ENCODE measurements around the gene ACSM2A. TPM values are rescaled to one million over a fixed set of nuclear protein-coding genes. Genes with fewer than 3 reads are reported as not detected.
"Not testable (repeated sequence)": the region's sequence is repeated elsewhere in the genome, so short reads cannot be mapped to it uniquely, and the experiment has no call there.

ACSM2A gene
- total RNA-seq, 1 donor from 2014 or later, result not detected

DNA sequence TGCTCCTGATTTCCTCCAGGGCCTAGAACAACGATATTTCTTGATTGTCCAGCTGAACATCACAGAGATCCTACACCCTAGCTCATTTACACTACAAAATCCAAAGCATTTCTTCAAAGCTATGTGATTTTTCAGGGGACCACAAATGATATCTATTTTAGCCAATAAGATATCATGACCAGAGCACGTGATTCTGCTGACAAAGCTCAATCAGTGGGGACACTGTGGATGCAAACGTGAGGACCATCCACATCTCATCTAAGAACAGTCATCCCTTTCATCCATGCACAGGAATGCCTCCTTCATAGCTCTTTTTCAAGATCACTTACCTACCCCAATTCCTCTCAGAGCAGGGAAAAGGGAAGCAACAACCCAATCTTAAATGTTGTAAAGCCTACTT is 67.9 kb downstream of the ACSM2A start:
- ATAC-seq (ENCODE audit: low read depth), result no peak
- DNase-seq, result no peak
- CTCF ChIA-PET, result no interaction called here
- H3K27ac Mint-ChIP-seq, result no peak overlapping the region
- no peaks in the 10 kb centered on the region for H3K4me1 Mint-ChIP-seq
- intact Hi-C loops (cut with micrococcal nuclease), result no loop called here
- POLR2A ChIA-PET, result no interaction called here
- peaks cover 8% of the 10 kb centered on the region for H3K27me3 Mint-ChIP-seq
- TF ChIP-seq, protein P1, sequence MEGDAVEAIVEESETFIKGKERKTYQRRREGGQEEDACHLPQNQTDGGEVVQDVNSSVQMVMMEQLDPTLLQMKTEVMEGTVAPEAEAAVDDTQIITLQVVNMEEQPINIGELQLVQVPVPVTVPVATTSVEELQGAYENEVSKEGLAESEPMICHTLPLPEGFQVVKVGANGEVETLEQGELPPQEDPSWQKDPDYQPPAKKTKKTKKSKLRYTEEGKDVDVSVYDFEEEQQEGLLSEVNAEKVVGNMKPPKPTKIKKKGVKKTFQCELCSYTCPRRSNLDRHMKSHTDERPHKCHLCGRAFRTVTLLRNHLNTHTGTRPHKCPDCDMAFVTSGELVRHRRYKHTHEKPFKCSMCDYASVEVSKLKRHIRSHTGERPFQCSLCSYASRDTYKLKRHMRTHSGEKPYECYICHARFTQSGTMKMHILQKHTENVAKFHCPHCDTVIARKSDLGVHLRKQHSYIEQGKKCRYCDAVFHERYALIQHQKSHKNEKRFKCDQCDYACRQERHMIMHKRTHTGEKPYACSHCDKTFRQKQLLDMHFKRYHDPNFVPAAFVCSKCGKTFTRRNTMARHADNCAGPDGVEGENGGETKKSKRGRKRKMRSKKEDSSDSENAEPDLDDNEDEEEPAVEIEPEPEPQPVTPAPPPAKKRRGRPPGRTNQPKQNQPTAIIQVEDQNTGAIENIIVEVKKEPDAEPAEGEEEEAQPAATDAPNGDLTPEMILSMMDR (IDR thresholded peaks at IDR 0.05), result no peak
- no peak overlapping the region for H3K4me3 Mint-ChIP-seq
- H3K9me3 Mint-ChIP-seq, result peaks cover 7% of the 10 kb centered on the region
- no peaks in the 10 kb centered on the region for H3K36me3 Mint-ChIP-seq (ENCODE audit: low read depth)

DNA sequence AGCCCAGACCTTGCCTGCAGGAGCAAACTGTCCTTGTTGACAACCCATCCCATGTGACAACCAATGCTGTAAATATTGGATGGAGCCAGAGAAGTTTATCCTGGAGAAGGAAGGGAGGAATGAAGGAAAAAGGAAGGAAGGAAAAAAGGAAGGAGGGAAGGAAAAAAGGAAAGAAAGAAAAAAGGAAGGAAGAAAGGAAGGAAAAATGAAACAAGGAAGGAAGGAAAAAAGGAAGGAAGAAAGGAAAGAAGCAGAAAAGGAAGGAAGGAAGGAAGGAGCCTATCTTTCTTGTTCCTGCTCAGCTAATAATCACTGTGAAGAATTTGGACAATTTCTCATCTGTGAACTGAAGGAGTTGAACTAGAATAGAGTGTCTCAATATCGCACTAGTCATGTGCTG is 68.8 kb downstream of the ACSM2A start:
- Mint-ChIP-seq H3K4me1 (no peaks in the 10 kb centered on the region), H3K36me3 (ENCODE audit: low read depth) (no peaks in the 10 kb centered on the region), H3K4me3 (no peak overlapping the region), H3K27me3 (peaks cover 8% of the 10 kb centered on the region), H3K9me3 (peaks cover 2% of the 10 kb centered on the region), H3K27ac (no peak overlapping the region)
- intact Hi-C loops (cut with micrococcal nuclease), result no loop called here
- ATAC-seq (ENCODE audit: low read depth) (no peak), DNase-seq (no peak)
- TF ChIP-seq, protein P1 (IDR thresholded peaks at IDR 0.05), result no peak
- POLR2A ChIA-PET, result no interaction called here
- CTCF ChIA-PET, result no interaction called here

DNA sequence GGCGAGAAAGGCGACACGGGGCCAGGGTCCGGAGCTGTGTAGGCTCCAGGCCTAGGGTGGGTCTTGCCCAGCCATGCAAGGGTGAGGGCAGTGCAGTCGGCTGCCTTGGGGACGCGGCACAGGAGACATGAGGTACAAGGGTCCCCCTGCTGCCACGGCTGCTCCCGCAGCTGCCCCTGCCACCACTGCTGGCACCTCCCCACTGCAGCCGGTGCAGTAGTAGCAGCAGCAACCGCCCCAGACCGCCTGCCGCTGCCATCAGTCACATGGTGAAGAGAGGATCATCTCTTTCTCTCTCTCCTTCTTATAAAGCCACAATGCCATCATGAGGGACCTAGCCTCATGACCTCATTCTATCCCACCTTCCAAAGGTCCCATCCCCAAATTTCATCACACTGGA is 80.5 kb downstream of the ACSM2A start:
- H3K9me3 Mint-ChIP-seq; H3K4me3 Mint-ChIP-seq; DNase-seq; H3K27ac Mint-ChIP-seq; CTCF ChIA-PET; H3K4me1 Mint-ChIP-seq; H3K27me3 Mint-ChIP-seq; intact Hi-C loops (cut with micrococcal nuclease); H3K36me3 Mint-ChIP-seq (ENCODE audit: low read depth); POLR2A ChIA-PET; ATAC-seq (ENCODE audit: low read depth): not testable (repeated sequence)

DNA sequence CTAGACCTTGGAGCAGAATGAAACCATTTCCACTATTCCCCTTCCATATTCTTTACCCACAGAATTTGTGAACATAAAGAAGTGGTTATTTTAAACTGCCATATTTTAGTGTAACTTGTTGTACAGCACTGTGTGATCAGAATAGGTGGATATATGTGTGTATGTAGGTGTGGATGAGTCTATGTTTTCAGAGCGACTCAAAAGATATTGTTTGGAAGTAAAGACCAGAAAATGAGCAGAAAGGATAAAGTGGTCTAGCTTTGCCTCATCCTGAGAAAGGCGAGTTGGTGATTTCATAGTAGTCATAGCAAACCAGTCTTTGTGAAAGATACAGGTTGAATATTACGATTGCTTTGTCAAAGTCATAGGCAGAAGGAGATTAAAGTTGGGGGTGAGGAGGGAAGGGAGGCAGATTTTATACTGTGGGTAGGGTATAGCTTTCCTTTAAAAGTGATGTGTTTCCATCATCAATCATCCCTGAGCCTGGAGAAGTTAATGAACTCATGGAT is 81.0 kb downstream of the ACSM2A start:
- H3K9me3 Mint-ChIP-seq, result not testable (repeated sequence)

DNA sequence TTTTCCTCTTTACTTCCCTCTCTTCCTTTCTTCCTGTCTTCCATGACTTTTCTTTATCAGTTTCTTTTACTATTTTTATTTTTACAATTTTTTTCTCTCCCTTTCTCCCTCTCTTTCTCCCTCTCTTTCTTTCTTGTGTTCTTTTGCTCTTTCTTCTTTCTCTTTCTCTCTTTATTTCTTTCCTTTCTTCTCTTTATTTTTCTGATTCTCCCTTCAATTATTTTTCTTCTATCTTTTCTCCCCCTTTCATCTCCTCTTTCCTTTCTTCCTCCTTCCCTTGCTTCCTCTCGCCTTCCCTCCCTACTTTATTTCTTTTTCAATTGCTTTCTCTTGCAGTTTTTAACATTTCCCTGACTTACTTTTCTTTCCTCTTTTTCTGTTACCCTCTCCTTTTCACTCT is 85.3 kb downstream of the ACSM2A start:
- ATAC-seq (ENCODE audit: low read depth); H3K4me1 Mint-ChIP-seq; H3K36me3 Mint-ChIP-seq (ENCODE audit: low read depth); H3K27me3 Mint-ChIP-seq; intact Hi-C loops (cut with micrococcal nuclease); POLR2A ChIA-PET; DNase-seq; H3K27ac Mint-ChIP-seq; H3K4me3 Mint-ChIP-seq; H3K9me3 Mint-ChIP-seq; CTCF ChIA-PET: not testable (repeated sequence)

More for the DNA sequence above, 81.0 kb downstream of the ACSM2A start:
- H3K4me3 Mint-ChIP-seq; DNase-seq; H3K27me3 Mint-ChIP-seq; H3K36me3 Mint-ChIP-seq (ENCODE audit: low read depth); H3K4me1 Mint-ChIP-seq; intact Hi-C loops (cut with micrococcal nuclease); H3K27ac Mint-ChIP-seq; POLR2A ChIA-PET; CTCF ChIA-PET; ATAC-seq (ENCODE audit: low read depth): not testable (repeated sequence)

Other genes starting within 250 kb of the ACSM2A start
- not detected in 2 replicates for gene GP2, start 124.0 kb upstream of the ACSM2A start, total RNA-seq
- gene UMOD, start 98.8 kb upstream of the ACSM2A start, total RNA-seq, result not detected in 2 replicates
- not detected in 2 replicates for gene PDILT, start 46.8 kb upstream of the ACSM2A start, total RNA-seq
- not detected in 2 replicates for gene ACSM5, start 42.0 kb upstream of the ACSM2A start, total RNA-seq
- gene ACSM2B, start 124.8 kb downstream of the ACSM2A start, total RNA-seq, result not detected in 2 replicates
- 0.44 and 0.60 TPM in 2 replicates for gene ACSM1, start 246.2 kb downstream of the ACSM2A start, total RNA-seq

All from activated B cell treated with CpG ODN at 0.5 μM for 24 hours (primary cell).